ENCODE results near the gene P2RX7.

The P2RX7 gene

DNA sequence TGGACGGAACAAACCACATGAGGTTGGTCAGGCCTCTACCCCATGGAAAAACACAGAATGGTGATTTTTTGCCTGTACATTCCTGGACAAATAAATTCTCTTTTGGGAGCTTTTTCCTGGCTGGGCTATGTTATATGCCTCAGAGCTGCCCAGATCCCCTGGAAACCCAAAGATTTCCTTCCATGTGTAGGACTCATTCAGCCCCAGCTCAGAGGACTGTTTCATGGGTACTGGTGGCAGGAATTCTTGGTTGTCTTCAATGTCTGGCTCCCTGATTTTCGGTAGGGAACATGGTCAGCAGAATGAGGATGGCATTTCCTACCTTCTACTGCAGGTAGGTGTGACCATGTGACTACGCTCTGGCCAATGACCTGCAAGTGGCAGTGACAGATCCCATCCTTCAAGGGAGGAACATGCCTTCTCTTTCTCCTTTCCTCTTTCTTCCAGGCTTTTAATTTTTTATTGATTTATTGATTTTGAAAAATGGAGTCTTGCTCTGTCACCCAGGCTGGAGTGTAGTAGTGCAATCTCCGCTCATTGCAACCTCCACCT is 15.4 kb upstream of the P2RX7 start:
- H3K27me3 Mint-ChIP-seq (ENCODE audit: low read depth) = peaks cover 19% of the 10 kb centered on the region
- no peak overlapping the region for H3K4me3 Mint-ChIP-seq
- no peaks in the 10 kb centered on the region for H3K9me3 Mint-ChIP-seq
- H3K27ac Mint-ChIP-seq = no peak overlapping the region
- H3K36me3 Mint-ChIP-seq (ENCODE audit: low read depth) = no peaks in the 10 kb centered on the region
- H3K4me1 Mint-ChIP-seq (ENCODE audit: low read depth) = peaks cover 2% of the 10 kb centered on the region

DNA sequence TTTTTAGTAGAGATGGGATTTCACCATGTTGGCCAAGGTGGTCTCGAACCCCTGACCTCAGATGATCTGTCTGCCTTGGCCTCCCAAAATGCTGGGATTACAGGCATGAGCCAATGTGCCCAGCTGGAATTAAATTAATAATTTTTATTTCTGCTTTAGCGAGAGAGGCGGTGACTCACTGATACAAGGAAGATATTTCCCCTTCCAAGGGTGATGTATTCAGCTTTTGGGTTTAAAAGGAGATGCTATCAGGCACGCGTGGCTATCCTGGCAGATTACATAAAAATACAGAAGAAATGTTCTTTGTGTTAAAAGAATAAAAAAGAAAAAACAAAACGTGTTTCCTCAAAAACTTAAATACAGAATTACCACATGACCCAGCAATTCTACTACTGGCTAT is 12.4 kb upstream of the P2RX7 start:
- H3K27me3 Mint-ChIP-seq (ENCODE audit: low read depth) = peaks cover 28% of the 10 kb centered on the region
- H3K4me1 Mint-ChIP-seq (ENCODE audit: low read depth) = peaks cover 20% of the 10 kb centered on the region
- no peak overlapping the region for H3K27ac Mint-ChIP-seq
- H3K36me3 Mint-ChIP-seq (ENCODE audit: low read depth) = no peaks in the 10 kb centered on the region
- no peaks in the 10 kb centered on the region for H3K9me3 Mint-ChIP-seq
- no peak overlapping the region for H3K4me3 Mint-ChIP-seq

DNA sequence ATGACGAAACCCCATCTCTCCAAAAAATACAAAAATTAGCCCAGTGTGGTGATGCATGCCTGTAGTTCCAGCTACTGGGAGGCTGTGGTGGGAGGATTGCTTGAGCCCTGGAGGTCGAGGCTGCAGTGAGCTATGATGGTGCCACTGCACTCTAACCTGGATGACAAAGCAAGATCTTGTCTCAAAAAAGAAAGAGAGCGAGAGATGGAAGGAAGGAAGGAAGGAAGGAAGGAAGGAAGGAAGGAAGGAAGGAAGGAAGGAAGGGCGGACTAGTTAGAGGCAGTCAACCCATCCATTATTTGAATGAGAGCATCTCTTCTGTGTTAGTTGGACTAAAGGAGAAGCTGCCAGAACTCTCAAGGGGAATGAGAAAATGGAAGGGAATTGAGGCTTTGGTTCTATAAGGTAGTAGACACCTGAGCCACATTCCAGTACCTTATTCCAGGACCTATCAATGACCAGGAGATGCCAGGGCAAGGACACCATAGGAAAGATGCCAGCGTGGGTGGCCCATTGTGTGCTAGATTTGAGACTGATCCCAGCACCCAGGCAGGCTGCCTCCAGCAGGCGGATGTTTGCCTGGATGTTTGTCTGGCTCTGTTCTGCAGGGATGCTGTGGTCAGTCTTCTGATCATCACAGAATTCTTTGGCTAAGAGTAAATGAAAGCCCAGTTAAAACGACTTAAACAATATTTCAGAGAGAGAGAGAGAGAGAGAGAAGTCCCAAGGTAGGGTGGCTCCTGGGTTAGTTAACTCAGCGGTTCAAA is 11.5 kb upstream of the P2RX7 start:
- no peaks in the 10 kb centered on the region for H3K36me3 Mint-ChIP-seq (ENCODE audit: low read depth)
- H3K4me3 Mint-ChIP-seq = no peak overlapping the region
- no peaks in the 10 kb centered on the region for H3K9me3 Mint-ChIP-seq
- H3K27me3 Mint-ChIP-seq (ENCODE audit: low read depth) = peaks cover 28% of the 10 kb centered on the region
- peaks cover 21% of the 10 kb centered on the region for H3K4me1 Mint-ChIP-seq (ENCODE audit: low read depth)
- no peak overlapping the region for H3K27ac Mint-ChIP-seq

DNA sequence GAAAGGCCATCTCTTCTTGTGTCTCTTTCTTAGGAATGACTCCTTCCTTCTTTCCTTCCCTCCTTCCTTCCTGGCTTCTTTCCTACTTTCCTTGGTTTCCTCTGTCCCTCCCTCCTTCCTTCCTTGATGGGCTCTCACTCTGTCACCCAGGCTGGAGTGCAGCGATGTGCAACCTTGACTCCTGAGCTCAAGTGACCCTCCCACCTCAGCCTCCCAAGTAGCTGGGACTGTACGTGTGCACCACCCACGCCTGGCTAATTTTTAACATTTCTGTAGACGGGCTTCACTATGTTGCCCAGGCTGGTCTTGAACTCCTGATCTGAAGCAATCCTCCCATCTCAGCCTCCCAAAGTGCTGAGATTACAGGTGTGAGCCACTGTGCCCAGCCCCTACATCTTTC is 10.9 kb upstream of the P2RX7 start:
- Mint-ChIP-seq H3K27ac (no peak overlapping the region), H3K36me3 (ENCODE audit: low read depth) (no peaks in the 10 kb centered on the region), H3K9me3 (no peaks in the 10 kb centered on the region), H3K4me3 (no peak overlapping the region), H3K4me1 (ENCODE audit: low read depth) (peaks cover 23% of the 10 kb centered on the region), H3K27me3 (ENCODE audit: low read depth) (peaks cover 25% of the 10 kb centered on the region)

DNA sequence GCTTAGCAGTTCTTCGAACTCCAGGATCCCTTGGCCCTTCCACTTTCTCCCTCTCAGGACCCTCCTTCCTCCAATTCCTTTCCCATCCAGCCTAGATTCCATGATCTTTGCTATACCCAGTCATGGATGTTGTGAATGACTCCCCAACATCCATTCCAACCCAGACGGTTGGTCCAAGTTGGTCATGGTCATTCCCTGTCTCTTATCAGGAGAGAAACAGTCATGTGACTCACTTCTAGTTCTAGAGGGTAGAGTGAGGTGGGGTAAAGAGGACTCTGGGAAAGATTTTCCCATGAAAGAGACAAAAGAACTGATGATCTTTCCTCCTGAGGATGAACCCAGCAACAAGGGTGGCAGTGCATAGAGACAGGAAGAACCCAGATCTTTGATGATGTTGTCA is 9.2 kb upstream of the P2RX7 start:
- Mint-ChIP-seq H3K4me3 (no peak overlapping the region), H3K36me3 (ENCODE audit: low read depth) (no peaks in the 10 kb centered on the region), H3K27me3 (ENCODE audit: low read depth) (peaks cover 24% of the 10 kb centered on the region), H3K9me3 (no peaks in the 10 kb centered on the region), H3K4me1 (ENCODE audit: low read depth) (peaks cover 31% of the 10 kb centered on the region), H3K27ac (no peak overlapping the region)

DNA sequence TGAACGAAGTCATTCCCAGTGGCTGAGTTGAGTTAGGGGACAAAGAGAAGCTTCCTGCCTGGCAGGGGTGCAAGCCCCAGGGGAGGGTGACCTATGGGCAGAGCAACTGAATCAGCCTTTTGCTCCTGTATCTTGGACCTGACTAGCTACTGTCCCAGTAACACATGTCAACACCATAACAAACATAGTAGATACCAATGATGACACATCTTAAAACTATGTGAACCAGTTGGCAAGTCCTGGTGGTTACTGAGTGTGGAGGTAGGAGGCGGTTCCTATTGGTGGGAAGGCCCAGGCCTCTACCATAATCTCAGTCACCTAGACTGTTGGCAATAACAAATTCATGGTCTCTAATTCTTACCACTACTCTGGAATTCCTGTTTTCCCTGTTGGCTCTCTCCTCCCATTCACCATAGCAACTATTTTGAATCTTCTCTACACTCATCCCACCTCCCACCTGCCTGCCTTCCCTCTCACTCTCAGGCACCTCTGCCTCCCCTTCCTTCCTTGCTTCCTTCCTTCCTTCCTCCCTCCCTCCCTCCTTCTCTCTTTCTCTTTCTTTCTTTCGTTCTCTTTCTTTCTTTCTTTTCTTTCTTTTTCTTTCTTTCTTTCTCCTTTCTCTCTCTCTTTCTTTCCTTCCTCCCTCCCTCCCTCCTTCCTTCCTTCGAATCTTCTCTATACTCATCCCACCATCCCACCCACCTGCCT is 8.1 kb upstream of the P2RX7 start:
- H3K9me3 Mint-ChIP-seq = peaks cover 1% of the 10 kb centered on the region
- H3K27me3 Mint-ChIP-seq (ENCODE audit: low read depth) = peaks cover 17% of the 10 kb centered on the region
- no peak overlapping the region for H3K4me3 Mint-ChIP-seq
- peaks cover 39% of the 10 kb centered on the region for H3K4me1 Mint-ChIP-seq (ENCODE audit: low read depth)
- H3K36me3 Mint-ChIP-seq (ENCODE audit: low read depth) = peaks cover 4% of the 10 kb centered on the region
- peak overlapping the region; percentile 53 for H3K27ac Mint-ChIP-seq

DNA sequence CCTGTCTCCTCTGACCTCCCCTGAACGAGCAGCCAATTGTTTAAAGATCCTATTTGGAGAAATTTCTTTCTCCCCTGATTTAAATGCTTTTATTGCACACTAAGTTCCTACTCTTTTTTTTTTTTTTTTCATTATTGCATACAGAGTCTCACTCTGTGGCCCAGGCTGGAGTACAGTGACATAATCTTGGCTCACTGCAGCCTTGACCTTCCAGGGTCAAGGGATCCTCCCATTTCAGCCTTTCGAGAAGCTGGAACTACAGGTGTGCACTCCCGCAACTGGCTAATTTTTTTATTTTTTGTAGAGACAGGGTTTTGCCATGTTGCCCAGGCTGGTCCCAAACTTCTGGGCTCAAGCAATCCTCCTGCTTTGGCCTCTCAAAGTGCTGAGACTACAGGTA is 5.2 kb upstream of the P2RX7 start:
- H3K9me3 Mint-ChIP-seq = peaks cover 9% of the 10 kb centered on the region
- no peak overlapping the region for H3K4me3 Mint-ChIP-seq
- H3K27ac Mint-ChIP-seq = no peak overlapping the region
- peaks cover 63% of the 10 kb centered on the region for H3K4me1 Mint-ChIP-seq (ENCODE audit: low read depth)
- peaks cover 8% of the 10 kb centered on the region for H3K36me3 Mint-ChIP-seq (ENCODE audit: low read depth)
- H3K27me3 Mint-ChIP-seq (ENCODE audit: low read depth) = peaks cover 9% of the 10 kb centered on the region

DNA sequence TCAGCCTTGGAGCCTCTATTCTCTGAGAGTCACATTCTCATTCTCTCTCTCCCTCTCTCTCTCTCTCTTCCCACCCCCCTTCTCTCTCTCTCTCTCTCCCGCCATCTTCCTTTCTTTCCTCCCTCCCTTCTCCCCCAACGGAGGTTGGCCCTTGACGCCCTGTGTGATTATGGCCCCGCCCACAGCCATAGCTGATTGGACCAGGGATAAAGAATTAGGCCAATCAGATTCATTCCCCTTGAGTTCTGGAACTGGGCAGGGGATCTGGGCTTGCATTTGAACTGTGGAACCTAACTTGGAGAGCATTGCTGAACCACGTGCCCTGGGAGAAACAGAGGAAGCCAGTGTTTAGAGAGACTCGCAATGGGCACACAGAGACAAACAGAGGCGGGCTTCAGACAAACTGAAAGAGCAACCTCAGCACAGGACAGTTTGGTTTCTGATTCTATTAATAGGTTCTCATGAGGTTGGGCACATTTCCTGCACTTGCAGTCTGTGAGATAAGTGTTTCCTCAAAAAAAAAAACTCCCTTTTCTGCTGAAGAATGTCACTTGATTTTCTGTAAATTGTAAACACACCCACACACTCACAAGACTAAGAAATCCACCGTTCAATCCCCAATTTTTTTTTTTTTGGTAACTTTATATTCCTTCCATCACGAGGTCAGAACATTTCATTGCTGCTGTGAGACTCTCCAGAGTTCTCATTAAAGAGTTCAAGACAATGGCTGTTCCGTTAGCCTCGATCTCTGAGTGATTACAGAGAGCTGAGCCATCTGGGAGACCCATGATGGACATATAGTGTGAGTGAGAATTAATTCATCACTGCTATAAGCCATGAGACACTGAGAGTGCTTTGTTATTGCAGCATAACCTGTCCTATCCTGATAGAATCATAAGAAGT is 3.5 kb upstream of the P2RX7 start:
- no peaks in the 10 kb centered on the region for H3K27me3 Mint-ChIP-seq (ENCODE audit: low read depth)
- peak overlapping the region; percentile 99 for H3K27ac Mint-ChIP-seq
- peaks cover 9% of the 10 kb centered on the region for H3K9me3 Mint-ChIP-seq
- peaks cover 68% of the 10 kb centered on the region for H3K4me1 Mint-ChIP-seq (ENCODE audit: low read depth)
- peaks cover 8% of the 10 kb centered on the region for H3K36me3 Mint-ChIP-seq (ENCODE audit: low read depth)
- H3K4me3 Mint-ChIP-seq = peak overlapping the region; percentile 77

DNA sequence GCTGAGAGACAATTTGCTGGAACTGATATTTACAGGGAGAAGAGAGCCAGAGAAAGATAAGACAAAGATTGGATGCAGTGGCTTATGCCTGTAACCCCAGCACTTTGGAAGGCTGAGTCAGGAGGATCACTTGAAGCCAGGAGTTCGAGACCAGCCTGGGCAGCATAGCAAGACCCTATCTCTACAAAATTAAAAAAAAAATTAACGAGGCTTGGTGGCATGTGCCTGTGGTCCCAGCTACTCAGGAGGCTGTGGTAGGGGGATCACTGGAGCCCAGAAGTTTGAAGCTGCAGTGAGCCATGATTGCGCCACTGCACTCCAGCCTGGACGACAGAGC is 2.9 kb upstream of the P2RX7 start:
- Mint-ChIP-seq H3K27ac (peak overlapping the region; percentile 99), H3K9me3 (peaks cover 9% of the 10 kb centered on the region), H3K4me3 (peak overlapping the region; percentile 77), H3K27me3 (ENCODE audit: low read depth) (no peaks in the 10 kb centered on the region), H3K36me3 (ENCODE audit: low read depth) (peaks cover 11% of the 10 kb centered on the region), H3K4me1 (ENCODE audit: low read depth) (peaks cover 68% of the 10 kb centered on the region)

DNA sequence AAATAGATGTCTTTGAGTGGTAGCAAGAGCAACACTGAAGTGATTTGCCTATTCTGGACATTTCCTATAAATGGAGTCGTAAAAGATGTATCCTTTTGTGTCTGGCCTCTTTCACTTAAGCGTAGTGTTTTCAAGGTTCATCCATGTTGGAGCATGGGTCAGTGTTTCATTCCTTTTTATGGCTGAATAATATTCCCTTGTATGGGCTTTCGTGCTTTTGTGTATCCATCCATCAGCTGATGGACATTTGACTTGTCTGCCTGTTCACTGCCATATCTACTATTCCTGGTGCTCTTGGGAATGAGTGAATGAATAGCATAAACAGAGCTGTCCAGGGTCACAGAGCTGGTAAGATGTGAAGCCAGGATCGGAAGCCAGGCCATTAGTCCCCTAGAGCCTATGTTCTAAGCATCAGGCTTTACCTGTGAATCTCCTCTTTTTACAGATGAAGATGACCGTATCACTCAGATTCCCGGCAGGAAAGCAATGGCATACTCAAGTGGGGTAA is 1.8 kb upstream of the P2RX7 start:
- Mint-ChIP-seq H3K27ac (peak overlapping the region; percentile 12), H3K9me3 (peaks cover 9% of the 10 kb centered on the region), H3K27me3 (ENCODE audit: low read depth) (no peaks in the 10 kb centered on the region), H3K4me3 (no peak overlapping the region), H3K4me1 (ENCODE audit: low read depth) (peaks cover 64% of the 10 kb centered on the region), H3K36me3 (ENCODE audit: low read depth) (peaks cover 11% of the 10 kb centered on the region)

DNA sequence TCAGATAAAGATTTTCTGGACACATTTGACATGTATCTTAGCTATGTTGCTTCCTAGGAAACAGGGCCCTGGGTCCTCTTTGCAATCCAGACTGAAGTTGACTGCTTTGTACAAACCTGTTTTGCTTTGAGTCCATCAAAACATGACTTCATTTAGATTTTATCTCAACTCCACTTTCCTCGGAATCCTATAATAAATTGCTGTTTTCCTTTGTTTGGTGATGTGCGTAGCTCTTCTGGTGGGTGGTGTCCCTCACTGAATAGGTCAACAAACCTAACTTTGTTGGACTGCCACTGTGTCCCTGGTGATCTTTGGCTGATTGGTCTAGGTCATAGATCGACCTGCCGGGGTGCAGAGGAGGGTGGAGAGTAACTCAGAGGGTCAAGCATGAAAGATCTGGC is 735 bp upstream of the P2RX7 start:
- Mint-ChIP-seq H3K9me3 (peaks cover 9% of the 10 kb centered on the region), H3K27me3 (ENCODE audit: low read depth) (no peaks in the 10 kb centered on the region), H3K4me3 (peak overlapping the region; percentile 26), H3K4me1 (ENCODE audit: low read depth) (peaks cover 62% of the 10 kb centered on the region), H3K27ac (peak overlapping the region; percentile 58), H3K36me3 (ENCODE audit: low read depth) (peaks cover 11% of the 10 kb centered on the region)

DNA sequence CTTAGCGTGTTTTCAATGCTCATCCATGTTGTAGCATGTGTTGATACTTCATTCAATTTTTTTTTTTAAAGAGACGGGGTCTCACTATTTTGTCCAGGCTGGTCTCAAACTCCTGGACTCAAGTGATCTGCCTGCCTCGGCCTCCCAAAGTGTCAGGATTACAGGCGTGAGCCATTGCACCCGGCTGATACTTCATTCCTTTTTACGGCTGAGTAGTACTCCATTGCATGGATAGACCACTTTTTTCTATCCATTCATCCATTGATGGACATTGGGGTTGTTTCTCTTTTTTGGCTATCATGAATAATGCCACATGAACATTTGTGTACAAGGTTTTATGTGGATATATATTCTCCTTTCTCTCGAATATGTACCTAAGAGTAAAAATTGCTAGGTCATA is 1.2 kb downstream of the P2RX7 start:
- Mint-ChIP-seq H3K4me1 (ENCODE audit: low read depth) (peaks cover 59% of the 10 kb centered on the region), H3K27ac (peak overlapping the region; percentile 63), H3K27me3 (ENCODE audit: low read depth) (no peaks in the 10 kb centered on the region), H3K9me3 (peaks cover 9% of the 10 kb centered on the region), H3K36me3 (ENCODE audit: low read depth) (peaks cover 19% of the 10 kb centered on the region), H3K4me3 (peak overlapping the region; percentile 91)

DNA sequence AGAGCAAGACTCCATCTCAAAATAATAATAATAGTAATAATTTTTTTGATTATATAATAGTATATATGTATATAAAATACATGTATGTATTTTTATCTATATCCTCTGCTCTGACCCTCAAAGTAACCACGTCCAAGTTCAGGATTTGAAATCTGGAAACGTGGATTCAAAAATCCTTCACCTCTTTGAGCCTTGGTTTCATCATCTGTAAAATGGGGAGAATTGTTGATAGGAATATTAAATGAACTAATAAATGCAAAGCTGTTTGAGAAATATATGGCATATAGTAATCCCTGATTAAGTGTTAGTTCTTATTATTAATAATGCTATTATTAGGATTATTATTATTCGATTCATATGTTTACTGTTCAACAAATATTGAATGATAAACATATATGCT is 2.6 kb downstream of the P2RX7 start:
- no peak overlapping the region for H3K4me3 Mint-ChIP-seq
- H3K36me3 Mint-ChIP-seq (ENCODE audit: low read depth) = peaks cover 18% of the 10 kb centered on the region
- H3K4me1 Mint-ChIP-seq (ENCODE audit: low read depth) = peaks cover 48% of the 10 kb centered on the region
- H3K27ac Mint-ChIP-seq = no peak overlapping the region
- no peaks in the 10 kb centered on the region for H3K27me3 Mint-ChIP-seq (ENCODE audit: low read depth)
- H3K9me3 Mint-ChIP-seq = peaks cover 3% of the 10 kb centered on the region

DNA sequence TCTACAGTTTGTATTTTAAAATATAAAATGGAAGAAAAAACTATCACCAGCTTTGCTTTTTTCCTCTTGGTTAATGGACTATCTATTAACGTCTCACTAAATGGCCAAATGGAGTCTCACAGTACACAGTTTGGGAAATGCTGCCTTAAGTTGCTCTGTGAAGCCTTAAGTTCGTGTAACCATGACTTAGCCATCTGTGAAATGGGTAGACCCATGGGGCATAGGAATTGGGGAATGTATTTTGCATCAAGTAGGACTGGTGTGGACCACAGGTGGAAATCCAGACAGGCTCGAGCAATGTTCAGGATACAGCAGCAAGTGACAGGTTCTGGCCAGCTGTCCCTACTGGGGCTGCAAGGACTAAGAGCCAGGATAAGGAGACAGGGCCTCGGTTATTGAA is 4.8 kb downstream of the P2RX7 start:
- H3K36me3 Mint-ChIP-seq (ENCODE audit: low read depth) = peaks cover 20% of the 10 kb centered on the region
- H3K4me1 Mint-ChIP-seq (ENCODE audit: low read depth) = peaks cover 31% of the 10 kb centered on the region
- no peaks in the 10 kb centered on the region for H3K9me3 Mint-ChIP-seq
- no peaks in the 10 kb centered on the region for H3K27me3 Mint-ChIP-seq (ENCODE audit: low read depth)
- H3K4me3 Mint-ChIP-seq = no peak overlapping the region
- H3K27ac Mint-ChIP-seq = no peak overlapping the region

All from T-helper 1 cell treated with Interleukin-12 subunit alpha and Interleukin-12 subunit beta and Interleukin-4 antibody, amounts not matched to agents 30 μg/mL and 1 μg/mL, for 36 hours (primary cell).